HS-5 (cell line): Measurements from ENCODE around the gene KCNJ8.
"Not testable (repeated sequence)": the region's sequence is repeated elsewhere in the genome, so short reads cannot be mapped to it uniquely, and the experiment has no call there.

Experiments
- DNase-seq: peaks from one replicate; pipeline ENCODE4 v3.0.0-alpha.2; 2012; ENCODE audit warnings: low read depth

The KCNJ8 gene

DNA sequence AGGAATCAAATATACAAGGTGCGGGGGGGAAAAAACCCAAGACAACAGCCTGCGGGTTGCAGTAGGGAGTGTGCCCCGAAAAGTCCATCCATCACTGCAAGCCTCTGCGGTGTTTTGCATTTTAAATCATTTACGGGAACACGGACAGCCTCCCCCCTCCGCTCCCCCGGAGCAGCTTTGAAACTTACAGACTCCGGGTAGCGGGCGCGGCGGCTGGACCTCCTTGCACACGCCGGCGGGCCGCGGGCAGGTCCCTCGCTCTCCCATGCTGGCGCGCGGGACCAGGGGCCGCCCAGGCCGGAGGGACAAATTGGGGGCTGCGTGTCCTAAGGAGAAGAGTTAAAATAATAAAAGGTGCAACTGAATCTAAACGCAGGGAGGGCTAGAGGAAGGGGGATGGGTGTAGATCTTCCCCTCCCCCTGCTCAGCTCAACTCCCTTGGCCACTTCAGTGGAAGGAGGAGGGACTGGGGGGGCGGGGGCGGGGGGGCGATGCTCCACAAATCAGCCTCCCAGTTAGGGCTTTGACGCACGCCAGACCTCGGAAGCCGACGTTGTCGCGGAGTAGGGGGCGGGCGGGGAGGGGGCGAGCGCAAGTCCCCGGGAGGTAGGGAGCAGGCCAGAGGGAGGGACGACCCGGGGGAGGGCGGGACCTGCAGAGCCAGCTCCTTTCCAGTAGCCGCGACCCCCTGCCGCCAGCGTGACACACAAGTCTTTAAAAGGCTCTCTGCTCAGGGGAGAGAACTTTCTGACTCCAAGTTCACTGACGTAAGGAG is at the start of gene KCNJ8:
KCNJ8 (minus strand) TSS at position 349 of the 775 bp plus-strand sequence. CDS start 1,090 bp downstream, outside the sequence.
- no peak for DNase-seq

DNA sequence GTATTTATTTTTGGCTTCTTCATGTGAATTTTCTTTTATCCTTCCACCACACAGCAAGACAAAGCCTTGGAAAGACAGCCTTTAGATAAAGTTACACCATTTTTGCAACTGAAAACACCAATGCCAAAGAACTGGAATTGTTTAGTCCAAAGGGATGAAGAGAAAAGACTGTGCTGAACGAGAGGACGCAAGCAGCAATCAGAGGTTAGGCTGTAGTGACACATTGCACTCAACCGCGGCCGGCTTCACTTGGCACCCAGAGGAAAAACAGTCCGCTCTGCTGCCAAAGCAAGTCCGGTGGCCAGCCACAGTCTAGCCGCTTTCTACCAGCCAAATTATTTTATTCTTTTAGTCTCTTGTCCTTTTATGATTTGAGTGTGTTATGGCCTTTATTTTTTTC is 49.1 kb upstream of the KCNJ8 start:
- no peak for DNase-seq

DNA sequence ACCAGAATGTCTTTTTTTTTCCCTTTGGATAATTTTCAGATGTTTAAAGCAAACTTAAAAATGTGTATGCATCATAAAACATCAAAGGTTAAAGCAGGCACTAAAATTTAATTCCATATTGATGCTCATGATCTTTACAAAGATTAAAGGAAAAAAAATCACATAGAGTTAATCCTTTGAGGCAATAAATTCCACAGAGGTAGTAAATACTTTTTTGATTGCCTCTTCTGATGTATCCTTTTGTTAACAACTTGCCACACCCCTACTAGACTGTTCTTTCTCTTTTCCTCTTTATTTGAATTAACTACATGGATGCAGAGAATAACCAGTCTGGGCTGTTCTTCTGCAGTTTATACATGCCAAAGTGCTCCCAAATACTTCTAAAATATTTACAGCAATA is 45.2 kb upstream of the KCNJ8 start:
- DNase-seq, result no peak

- peak; percentile 30 for DNase-seq
Observed at GRCh38 chr12:21819236-21819635, 44.7 kb upstream of the KCNJ8 start.

- DNase-seq, result no peak
Observed at GRCh38 chr12:21818627-21819026, 44.1 kb upstream of the KCNJ8 start.

- no peak for DNase-seq
Observed at GRCh38 chr12:21815306-21816062, 41.0 kb upstream of the KCNJ8 start.

- DNase-seq, result no peak
Observed at GRCh38 chr12:21814814-21815213, 40.3 kb upstream of the KCNJ8 start.

DNA sequence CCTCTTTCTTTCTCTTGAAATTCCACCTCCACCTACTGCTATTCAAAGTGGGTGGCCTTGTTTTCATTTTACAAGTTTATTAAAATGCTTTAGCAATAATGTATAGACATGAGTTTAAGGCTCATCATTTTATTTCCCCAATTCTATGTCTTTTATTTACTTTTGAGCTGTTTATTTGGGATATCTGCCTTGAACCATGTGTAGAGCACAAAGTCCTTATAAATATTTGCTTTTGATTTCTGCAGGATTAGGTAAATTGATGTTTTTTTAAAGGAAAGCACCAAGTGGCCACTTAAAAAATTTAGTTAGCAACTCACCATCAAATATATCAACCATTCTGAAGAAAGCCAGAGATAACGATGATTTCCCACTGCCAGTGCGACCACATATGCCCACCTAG is 39.8 kb upstream of the KCNJ8 start:
- DNase-seq, result no peak

DNA sequence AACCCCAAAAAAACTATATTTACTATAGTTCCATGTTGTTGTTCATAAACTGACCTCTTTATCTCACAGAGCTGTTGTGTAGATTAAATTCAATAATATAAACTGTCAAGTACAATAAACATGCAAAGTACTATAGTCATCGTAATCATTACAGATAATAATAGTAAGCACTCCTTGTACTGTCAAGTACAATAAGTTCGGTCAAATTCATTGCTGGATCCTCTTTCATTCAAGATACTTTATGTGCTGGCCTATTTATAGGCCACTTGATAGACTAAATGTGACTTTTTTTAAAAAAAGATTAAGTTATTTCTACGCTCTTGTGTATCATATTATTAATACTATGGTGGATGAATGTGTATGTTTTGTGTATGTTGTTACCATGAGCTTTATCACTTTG is 39.2 kb upstream of the KCNJ8 start:
- no peak for DNase-seq

DNA sequence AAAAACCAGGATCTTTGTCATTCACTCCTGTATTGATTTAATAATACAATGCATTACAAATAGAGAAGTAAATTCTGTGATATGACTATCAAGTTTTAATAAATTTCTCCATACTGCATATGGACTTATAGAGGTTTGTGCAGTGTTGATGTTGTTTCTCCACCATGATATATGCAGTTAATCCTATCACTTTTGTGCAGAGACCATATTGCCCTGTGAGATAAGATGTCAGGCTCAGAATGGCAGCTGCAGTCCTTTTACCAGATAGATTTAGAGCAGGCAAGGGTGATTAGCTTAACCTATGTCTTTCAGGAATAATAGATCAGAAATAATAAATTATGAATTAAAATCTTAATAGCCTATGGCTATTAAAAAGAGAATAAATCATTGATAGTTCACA is 38.6 kb upstream of the KCNJ8 start:
- no peak for DNase-seq

GRCh38 chr12:21812340-21812739 is 37.8 kb upstream of the KCNJ8 start:
- DNase-seq, result not testable (repeated sequence)

DNA sequence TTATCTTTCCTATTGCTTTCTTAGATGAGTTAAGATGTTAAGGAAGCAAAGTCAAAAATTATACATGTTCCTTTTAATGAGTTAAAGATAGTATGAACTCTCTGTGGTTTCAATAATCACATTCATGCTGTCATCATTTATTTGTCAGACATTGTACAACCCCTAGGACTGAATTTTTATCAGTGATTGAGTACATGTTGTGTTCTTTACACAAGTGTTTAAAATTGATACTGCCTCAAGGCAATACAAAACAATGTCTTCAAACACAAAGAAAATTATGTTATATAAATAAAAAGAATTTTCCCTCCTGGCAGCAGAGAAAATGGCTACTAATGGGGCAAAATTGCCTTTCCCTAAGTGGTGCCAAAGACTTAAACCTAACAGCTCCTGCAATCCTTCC is 34.6 kb upstream of the KCNJ8 start:
- DNase-seq, result no peak

DNA sequence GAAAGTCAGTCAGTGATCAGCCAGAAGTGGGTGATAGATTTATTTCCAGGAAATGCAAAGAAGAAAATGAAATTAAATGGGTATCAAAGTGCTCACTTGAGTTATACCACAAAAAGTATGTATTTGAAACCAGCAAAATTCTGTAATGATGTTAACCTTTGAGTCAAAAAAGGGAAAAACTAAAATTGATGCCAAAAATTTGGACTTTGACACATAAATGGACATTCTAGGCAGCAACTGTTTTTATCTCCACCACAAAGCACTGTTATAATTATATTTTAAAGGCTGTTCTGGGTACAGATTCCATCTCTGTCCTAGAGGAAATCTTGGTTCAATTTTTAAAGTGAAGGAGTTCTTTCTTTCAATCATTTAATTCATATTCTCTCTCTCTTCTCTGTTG is 31.7 kb upstream of the KCNJ8 start:
- DNase-seq, result no peak

- no peak for DNase-seq
Observed at GRCh38 chr12:21801522-21802288, 27.2 kb upstream of the KCNJ8 start.

GRCh38 chr12:21800011-21800410 is 25.5 kb upstream of the KCNJ8 start:
- DNase-seq, result no peak

- no peak for DNase-seq
Observed at GRCh38 chr12:21797539-21797938, 23.0 kb upstream of the KCNJ8 start.

DNA sequence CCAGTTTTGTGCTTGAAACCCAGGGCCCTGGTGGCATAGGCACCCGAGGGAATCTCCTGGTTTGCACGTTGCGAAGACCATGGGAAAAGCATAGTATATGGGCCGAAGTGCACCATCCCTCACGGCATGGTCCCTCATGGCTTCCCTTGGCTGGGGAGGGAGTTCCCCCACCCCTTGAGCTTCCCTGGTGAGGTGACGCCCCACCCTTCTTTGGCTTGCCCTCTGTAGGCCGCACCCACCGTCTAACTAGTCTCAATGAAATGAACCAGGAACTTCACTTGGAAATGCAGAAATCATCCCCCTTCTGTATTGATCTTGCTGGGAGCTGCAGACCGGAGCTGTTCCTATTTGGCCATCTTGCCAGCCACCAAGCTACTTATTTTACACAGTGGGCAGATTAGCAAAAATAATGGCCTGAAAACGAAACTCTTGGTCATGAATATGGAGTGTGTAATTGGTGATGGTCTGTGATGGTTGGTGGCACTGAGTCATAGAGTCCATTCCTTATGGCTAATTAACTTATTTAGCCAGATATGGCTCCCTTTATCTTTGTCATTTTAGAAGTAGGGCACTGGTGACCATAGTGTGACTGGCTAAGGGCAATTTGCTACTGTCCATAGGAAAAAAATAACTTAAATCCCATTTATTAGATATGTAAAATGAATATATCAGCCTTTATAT is 21.3 kb upstream of the KCNJ8 start:
- no peak for DNase-seq

DNA sequence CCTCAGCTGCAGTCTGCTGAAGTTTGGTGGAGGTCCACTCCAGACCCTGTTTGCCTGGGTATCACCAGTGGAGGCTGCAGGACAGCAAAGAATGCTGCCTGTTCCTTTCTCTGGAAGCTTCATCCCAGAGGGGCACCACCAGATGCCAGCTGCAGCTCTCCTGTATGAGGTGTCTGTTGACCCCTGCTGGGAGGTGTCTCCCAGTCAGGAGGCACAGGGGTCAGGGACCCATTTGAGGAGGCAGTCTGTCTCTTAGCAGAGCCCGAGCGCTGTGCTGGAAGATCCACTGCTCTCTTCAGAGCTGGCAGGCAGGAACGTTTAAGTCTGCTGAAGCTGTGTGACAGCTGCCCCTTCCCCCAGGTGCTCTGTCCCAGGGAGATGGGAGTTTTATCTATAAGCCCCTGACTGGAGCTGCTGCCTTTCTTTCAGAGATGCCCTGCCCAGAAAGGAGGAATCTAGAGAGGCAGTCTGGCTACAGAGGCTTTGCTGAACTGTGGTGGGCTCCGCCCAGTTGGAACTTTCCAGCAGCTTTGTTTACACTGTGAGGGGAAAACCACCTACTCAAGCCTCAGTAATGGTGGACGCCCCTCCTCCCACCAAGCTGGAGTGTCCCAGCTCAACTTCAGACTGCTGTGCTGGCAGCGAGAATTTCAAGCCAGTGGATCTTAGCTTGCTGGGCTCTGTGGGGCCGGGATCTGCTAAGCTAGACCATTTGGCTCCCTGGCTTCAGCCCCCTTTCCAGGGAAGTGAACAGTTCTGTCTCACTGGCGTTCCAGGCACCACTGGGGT is 20.5 kb upstream of the KCNJ8 start:
- not testable (repeated sequence) for DNase-seq

DNA sequence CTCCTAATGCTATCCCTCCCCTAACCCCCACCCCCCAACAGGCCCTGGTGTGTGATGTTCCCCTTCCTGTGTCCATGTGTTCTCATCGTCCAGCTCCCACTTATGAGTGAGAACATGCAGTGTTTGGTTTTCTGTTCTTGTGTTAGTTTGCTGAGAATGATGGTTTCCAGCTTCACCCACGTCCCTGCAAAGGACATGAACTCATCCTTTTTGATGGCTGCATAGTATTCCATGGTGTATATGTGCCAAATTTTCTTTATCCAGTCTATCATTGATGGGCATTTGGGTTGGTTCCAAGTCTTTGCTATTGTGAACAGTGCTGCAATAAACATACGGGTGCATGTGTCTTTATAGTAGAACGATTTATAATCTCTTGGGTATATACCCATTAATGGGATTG is 15.2 kb upstream of the KCNJ8 start:
- DNase-seq, result not testable (repeated sequence)

DNA sequence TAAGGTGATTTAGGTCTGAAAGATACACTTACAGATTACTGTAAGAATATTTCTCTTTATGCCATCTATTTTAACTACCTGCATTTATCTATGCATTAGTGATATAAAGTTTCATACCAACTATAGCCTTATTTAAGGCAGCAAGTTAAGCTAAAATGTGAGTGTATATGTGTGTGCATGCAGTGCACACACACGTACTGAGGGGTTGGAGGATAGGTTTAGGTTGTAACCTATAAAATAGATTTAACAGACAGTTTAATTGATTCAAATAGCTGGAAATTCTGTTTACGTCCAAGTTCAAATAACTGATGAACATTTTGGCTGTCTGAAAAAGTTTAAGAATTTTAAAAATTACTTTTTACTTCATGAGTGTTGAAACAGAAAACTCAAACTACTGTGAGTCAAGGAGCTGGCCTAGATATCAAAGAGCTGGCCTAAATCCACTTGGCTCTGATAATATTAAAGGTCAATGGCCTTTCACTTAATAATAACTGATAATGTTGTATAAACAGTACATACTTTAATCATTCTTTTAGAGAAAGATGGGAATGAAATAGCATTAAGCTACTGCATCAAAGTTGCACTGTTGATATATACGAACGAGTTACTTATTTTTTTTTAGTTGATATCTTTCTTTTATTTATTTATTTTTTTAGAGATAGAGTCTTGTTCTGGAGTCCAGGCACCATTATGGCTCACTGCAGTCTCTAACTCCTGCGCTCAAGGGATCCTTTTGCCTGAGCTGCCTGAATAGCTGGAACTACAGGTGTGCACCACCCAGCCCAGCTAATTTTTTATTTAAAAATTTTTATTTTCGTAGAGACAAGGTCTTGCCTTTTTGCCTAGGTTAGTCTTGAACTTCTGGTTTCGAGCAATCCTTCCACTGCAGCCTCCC is 13.8 kb upstream of the KCNJ8 start:
- no peak for DNase-seq
